Measurements from ENCODE around the gene TEC.
"Not testable (repeated sequence)": the region's sequence is repeated elsewhere in the genome, so short reads cannot be mapped to it uniquely, and the experiment has no call there.

DNA sequence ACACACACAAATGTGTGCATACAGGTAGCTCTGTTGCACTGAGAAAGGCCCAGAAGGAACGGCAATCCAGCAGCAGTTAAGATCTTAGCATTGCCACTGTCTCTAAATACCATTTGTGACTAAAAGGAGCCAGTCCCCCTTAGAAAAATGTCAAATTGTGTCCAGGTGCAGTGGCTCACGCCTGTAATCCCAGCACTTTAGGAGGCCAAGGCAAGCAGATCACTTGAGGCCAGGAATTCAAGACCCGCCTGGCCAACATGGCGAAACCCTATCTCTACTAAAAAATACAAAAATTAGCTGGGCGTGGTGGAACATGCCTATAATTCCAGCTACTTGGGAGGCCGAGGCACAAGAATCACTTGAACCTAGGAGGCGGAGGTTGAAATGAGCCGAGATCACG is 105.1 kb downstream of the TEC start:
- TF ChIP-seq, protein P1, sequence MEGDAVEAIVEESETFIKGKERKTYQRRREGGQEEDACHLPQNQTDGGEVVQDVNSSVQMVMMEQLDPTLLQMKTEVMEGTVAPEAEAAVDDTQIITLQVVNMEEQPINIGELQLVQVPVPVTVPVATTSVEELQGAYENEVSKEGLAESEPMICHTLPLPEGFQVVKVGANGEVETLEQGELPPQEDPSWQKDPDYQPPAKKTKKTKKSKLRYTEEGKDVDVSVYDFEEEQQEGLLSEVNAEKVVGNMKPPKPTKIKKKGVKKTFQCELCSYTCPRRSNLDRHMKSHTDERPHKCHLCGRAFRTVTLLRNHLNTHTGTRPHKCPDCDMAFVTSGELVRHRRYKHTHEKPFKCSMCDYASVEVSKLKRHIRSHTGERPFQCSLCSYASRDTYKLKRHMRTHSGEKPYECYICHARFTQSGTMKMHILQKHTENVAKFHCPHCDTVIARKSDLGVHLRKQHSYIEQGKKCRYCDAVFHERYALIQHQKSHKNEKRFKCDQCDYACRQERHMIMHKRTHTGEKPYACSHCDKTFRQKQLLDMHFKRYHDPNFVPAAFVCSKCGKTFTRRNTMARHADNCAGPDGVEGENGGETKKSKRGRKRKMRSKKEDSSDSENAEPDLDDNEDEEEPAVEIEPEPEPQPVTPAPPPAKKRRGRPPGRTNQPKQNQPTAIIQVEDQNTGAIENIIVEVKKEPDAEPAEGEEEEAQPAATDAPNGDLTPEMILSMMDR (IDR thresholded peaks at IDR 0.05) = not testable (repeated sequence)
- not testable (repeated sequence) for TF ChIP-seq POLR2A, POLR2AphosphoS5 (IDR thresholded peaks at IDR 0.05)
